Stimulated activated CD4-positive, alpha-beta T cell treated with anti-CD3 and anti-CD28 coated beads, Interleukin-15, amount 100 ng/mL, for 24 hours (primary cell): Measurements from ENCODE around the gene POU3F1.

Experiments used
- DNase-seq: peaks from one replicate; pipeline ENCODE4 v3.0.0-alpha.2; 2020

Gene POU3F1

DNA sequence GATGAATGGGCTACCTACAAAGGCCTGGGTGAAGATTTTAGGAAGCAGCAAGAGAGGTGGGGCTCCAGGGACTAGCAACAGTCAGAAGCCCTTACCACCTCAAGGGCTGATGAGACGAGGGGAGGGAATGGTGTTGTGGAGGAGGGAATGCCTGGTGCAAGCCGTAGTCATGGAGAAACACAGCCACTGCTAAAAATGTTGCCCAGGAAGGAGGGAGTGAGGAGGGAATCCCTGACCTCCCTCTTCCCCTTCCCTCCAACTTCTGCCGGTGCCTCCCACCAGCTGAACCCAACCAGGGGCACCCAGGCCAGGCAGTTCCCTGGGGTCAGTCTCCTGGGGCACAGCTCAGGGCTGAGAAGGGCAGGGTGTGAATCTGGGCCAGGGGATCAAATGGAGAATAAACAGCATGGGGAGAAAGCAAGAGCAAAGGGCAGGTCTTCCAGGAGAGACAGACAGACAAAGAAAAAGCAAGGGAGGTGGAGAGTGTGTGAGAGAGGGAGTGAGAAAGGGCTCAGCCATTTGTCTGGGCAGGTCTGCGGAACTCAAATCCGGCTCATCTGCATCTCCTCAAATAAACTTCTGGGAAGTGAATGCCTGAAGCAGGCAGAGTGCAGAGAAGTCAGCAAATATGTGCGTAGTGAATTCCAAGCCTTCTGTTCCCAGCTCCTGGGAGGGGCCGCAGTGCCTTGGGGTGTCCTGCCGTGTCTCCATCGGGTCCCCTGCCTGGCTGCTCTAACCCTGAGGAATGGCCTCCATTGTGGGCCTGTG is 27.1 kb upstream of the POU3F1 start:
- no peak for DNase-seq

DNA sequence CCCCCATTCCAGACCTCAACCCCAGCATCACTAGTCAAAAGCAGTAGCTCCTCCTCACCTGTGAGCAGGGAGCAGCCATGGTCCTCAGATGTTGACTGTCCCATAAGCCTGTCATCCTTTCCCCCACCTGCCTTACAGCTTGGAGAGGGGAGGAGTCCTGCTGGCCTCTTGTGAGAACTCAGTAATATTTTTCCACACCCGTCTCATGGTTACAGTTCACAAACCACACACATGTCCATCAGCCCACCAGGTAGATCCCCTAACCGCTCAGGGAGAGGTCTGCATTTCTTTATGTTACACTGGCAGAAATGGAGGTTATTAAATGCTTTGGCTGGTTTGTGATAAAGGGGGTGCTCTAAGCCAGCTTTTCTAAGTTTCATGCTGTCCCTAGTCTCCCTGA is 26.3 kb upstream of the POU3F1 start:
- no peak for DNase-seq

DNA sequence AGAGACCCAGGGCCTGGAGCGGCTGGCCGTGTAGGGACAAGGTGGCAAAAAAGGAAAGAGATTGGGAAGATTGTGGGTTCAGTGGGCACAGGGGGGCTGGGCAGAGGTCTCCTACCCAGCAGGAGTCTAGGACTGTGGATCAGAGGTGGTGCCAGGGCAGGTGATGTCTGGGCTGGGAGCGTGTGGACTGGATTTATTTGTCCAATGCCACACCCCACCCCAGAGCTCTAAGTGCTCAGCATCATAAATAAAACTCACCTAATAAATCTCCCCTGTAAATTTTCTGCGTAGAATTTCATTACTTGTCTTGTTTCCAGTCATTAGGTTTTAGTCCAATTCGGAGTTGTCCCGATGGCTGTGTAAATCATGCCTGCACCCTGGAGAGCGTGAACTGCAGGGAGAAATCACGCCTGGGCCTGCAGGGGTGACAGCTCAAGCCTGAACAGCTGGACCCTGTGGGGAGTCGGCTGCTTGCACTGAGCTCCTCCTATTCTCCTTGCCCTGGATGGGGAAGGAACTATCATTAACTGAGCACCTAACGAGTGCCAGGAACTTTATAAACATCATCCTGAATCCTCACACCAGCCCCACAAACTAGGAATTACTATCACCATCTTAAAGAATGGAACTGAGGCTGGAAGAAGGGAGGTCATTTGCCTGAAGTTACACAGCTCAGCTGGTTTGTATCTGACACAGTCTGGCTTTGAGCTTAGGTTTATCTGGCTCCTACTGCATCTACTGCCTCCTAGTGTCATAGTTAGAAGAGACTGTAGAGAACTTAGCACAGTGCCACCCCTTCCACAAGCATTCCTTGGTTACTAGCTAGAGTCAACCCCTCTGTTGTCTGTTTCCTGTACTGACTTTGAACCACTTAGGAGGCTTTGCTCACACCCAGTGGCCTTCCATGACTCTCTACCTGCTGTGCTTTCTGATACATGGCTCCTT is 25.0 kb upstream of the POU3F1 start:
- DNase-seq: no peak

DNA sequence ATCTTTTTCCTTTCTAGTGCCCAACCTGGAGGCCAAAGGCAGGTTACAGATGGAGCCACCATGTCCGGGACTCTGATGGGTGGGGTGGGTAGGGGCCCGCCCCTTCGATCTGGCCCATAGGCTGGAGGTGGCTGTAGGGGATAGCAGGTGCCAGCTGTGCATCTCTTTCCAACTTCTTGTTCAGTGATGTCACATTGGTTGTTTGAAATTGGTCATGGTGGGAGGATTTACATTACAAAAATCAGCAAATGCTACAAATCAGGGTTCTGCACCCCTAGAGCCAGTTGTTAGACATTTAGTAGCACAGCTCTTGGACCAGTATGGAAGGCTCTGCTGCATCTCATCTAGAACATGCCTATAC is 22.4 kb upstream of the POU3F1 start:
- no peak for DNase-seq

DNA sequence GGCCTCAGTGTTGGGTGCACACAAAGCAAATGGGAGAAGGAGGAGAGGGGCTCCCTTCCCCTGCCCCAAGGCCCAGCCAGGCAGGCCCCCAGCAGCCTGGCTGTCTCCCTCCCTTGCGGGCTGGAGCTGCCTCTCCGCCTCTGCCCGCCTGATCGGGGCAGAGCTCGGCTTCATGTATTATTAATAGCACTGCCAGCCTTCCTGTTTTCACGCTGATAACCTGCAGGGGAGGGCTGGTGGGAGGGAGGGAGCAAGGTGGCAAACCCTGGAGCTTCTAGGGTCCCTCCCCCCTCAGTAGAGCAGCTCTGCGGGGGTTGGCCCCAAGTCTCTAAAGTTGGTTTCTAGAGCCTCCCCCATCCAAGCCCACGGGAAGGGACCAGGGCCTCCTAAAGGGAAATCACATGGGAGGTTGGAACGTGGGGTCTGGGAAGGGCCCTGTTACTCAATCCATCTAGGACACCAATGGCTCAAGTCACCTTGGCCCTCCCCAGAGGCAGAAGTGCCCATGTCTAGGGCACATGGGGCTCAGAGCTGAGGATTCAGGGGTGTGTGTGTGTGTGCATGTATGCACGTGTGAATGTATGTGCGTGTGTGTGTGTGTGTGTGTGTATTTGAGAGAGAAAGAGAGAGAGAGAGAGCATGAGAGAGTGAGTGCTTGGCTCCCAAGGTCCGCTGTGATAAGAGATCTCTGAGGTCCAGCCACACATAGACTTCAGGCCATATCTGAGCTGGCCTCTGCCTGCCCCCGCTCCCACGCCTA is 21.8 kb upstream of the POU3F1 start:
- no peak for DNase-seq

DNA sequence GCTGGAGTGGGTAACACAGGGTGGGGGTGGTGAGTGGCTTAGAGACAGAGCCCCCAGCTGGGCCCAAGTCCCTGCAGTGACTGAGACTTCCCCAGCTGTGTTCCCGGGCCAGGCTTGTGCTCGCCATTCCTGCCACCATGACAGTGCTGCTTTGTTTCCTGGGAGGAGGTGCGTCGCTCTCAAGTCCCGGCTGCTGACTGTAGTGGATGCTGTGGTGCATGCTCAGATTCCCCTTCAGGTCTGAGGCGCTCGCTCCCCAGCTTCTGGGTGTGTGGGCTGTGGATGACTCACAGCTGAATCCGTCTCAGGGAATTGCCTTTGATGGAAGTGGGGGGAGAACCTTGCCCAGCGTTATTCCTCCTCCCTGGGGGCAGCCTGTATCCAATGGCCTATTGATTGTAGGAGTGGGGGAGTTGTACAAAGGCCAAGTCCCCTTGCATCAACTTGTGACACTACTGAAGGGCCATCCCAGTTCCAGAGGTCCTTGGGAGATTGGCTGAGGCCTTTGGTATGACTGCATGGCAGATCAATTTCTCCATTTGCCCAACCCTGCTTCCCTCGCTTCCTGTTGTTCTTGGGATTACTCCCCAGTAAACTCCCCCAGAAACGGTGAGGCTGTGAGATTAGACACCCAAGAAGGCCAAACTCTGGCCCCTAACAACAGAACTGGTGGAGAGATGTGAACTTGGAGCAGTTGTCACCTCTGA is 17.8 kb upstream of the POU3F1 start:
- no peak for DNase-seq

DNA sequence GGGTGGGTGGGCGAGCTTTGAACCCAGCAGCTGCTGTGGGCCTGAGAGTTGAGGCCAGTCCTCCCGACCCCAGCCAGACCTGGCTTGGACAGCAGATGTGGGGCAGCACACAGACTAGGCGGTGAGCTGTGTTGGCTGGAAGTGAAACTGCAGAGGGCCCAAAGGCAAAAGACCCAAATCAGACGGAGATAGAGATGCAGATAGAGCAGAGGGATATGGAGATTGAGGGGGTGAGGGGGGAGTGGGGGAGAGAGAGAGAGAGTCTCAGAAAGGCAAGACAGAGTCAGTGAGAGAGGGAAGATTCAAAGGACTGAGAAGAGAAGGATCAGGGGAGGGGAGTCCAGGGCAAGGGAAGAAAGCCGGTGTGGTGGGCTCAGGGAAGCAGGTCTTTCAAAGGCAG is 17.0 kb upstream of the POU3F1 start:
- no peak for DNase-seq

DNA sequence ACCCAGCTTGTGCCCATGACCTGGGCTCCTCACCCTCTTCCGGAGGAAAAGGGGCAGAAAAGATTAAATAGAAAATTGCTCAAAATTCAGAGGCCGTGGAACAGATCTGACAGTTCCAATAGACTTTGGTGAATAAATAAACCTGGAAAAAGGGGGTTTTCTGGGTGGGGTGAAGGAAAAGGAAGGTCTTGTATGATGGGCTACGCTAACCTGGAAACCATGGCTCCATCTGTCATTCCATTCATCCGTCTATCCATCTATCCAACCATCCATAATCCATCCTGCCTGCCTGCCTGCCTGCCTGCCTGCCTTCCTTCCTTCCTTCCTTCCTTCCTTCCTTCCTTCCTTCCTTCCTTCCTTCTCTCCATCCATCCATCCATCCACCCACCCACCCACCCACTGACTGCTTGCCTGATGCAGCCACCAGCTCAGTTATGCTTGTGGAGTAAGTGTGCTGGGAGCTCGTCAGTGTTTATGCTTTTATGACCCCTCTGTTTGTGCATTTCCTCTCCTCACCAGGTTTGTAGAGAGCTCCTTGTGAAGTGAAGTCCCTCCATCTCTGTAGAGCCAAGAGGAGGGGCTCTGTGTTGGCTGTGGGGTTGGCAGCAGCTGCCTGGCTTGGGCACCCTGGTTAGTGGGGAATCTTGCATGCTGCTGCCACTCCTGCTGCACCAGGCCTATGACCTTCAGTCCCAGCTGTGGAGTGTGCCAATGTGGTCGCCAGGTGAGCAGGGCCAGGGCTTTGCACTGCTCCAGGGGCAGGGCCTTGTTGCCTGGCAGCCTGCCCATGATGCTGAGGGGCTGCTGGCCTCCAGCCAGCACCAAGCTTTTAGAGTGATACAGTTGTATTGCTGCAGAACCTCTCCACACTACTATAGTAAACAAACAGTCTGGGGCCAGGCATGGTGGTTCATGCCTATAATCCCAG is 16.0 kb upstream of the POU3F1 start:
- DNase-seq: no peak

DNA sequence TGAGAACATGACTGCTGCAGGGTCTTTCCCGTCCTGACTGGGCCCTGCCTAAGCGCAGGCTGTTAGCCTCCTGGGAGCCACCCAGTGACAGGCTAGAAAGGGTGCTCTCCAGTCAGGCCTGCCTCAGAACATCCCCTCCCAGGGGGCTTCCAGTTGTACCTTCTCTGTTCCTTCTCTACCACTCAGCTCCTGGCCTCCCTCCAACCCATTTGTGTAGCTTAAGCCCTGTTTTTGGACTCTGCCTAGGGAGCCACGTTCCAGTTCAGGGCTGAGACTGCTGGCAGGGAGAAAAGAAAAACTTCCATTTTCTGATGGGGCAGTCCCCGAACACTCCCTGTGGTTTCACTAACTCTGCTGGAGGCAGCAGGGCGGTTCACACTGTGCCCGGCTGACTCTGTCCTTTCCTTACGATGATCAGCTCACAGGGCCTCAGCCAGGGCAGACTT is 15.3 kb upstream of the POU3F1 start:
- DNase-seq: no peak

DNA sequence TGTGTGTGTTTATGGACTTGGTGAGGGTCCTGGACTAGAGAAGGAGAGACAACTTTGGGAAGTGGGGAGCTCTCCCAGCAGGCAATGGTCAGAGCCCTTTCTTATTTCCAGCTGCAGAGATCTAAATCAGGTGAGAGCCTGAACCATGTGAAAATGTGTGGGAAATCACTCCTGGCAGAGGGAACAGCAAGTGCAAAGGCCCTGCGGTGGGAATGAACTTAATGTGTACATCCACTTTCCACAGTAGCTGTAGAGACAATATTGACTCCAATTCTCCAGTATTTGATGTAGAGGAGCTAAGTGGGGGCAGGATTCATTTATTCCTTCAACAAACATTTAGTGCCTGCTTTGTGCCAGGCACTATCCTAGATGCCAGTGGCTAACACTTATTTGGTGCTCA is 14.7 kb upstream of the POU3F1 start:
- DNase-seq: no peak

DNA sequence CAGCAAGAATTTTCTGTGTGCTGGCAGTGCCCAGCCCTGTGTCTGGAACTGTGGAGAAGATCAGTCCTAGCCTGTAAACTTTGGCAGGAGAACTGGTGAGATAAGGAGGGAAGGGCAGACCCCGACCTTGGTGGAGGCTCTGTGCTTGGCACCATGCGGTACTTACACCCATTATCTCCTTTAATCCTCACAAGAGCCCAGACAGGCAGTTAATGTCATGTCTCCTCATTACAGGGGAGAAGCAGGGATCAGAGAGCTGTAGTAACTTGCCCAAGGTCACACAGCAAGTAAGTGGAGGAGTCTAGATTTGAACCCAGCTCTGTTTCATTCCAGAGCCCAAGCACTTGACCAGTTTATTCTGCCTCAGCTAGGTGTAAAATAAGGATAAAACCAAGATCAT is 13.9 kb upstream of the POU3F1 start:
- no peak for DNase-seq

DNA sequence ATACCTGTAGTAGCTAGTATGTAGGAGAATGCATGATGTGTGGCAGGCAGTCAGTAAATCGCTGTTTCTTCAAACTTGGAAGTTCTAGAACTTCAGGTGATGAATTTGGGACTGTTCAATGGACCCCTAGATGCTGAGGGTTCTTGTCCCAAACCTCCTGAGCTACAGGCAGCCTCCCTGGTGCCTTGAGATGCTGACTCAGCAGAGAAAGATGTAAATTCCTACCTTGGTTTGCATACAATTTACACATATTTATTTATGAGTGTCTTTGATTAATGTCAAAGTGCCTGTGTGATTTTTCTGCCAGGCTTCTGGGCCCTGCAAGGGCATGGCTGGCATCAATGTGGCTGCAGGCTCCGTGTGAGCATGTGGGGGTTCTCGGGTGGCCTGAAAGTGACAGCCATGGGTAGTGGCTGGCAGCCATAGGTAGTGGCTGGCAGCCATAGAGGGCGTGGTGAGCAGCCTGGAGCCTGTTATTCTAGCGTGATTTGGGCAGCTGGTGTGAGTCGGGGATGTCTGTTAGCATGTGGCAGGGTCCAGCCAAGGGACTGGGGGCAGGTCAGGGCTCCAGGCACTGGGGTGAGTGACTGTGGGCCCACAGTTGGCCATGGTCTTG is 13.2 kb upstream of the POU3F1 start:
- DNase-seq: no peak

DNA sequence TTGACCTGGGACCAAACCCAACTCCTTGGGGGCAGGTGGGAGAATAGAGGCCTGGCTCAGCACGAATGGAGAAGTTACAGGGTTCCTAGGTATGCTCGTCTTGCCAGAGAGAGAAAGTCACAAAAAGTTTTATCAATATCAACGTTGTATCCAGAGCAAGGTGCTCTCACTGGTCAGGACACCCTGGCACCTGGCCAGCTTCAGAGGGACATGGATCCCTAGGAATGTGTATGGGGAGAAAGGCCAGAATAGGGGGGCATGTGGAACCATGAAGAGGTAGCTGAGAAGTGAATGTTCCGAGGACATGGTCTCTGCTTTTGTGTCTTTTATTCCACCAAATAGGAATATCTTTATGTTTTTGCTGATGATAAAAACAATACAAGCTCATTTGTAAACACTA is 9.4 kb upstream of the POU3F1 start:
- DNase-seq: no peak

DNA sequence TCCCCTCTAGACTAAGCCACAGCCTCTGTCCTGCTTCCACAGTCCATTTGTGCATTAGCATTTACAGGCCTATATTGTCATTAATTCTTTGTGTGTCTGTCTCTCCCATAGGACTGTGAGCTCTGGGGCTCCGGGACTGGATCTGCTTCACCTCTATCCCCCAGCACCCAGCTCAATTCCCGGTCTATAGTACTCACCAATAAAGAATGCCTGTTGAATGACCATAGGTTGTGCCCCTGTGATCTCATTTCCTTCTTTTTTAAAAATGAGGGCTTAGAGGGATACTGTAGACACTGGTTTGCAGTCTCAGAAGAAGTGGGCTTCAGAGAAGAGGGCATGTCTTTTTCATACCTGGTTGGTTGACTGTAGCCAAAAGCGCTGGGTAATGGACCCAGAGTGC is 8.8 kb upstream of the POU3F1 start:
- DNase-seq: no peak

DNA sequence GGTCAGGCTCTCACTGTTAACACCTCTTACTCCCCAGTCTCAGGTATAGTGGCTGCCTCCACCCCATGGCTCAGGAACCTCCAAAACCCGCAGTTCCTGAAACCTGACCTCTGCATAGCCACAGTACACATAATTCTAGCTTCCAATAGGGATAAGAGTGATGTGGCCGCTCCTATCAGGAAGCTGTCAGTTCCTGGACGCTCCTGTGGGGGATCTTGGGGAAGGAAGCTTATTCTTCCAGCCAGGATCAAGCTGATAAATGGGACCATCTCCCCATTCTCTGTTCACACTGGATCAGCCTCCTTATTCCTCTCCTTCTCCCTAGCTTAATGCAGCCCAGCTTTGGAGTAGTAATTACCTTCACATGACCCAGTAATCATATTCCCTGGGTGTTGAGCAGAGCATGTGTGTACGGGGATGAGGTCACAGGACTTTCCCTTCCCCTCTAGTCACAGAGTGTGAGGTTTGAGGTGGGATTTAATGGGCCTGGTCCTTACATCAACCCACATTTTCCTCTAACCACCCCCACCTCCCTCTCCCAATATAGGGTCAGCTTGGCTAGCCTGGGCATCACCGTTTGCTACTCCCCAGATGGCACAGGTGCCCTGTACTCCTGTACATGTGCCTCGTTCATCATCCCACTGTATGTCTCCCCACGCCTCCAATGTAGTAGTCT is 7.0 kb upstream of the POU3F1 start:
- DNase-seq: no peak

DNA sequence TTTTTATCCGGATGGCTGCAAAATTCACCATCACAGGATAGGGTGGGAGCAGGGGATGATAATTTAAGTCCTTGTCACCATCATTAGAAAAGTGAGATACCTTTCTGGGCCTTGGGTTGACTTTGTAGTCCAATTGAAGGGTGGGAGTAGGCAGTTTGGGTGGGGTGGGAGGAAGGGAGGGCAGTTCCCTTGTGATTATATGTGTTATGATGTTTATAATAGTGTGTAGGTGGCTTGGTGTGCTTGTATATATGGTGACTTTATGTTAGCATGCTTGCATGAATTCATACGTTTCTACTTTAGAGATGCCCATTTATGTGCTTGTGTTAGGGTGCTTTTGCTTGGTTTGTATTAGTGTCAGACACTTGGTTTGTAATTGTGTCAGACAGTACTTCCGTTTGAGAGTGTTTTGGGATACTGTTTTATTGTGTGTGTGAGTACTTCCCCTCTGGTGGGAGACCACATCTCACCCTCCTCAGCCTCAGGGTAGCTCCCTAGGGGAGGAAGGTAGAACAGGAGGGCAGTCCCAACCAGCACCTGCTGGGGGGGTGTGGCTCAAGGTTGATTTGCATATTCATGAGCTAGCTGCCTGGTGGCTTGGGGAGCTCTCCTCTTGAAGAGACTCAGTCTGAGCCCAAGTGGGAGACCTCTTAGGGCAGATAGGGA is 6.3 kb upstream of the POU3F1 start:
- no peak for DNase-seq

DNA sequence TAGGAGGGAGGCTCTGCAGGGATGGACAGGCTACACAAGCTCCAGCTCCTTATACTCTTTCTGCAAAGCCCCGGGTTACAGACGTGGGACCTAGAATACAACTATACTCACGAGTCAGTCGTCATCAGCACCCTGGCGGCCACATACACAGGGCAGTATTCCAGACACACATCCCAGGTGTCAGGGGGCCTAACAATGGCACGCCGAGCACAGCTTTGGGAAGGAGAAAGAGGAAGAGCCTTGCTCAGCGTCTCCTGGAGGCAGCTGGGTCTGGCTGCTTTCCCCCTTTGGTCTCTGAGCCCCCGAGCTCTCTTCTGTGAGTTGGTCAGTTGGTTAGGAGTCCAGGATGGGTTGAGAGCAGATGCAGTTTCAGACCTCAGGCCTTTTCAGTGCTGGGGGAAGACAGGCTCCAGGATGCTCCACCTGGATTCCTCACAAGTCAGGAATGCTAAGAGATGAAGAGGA is 4.5 kb upstream of the POU3F1 start:
- no peak for DNase-seq

DNA sequence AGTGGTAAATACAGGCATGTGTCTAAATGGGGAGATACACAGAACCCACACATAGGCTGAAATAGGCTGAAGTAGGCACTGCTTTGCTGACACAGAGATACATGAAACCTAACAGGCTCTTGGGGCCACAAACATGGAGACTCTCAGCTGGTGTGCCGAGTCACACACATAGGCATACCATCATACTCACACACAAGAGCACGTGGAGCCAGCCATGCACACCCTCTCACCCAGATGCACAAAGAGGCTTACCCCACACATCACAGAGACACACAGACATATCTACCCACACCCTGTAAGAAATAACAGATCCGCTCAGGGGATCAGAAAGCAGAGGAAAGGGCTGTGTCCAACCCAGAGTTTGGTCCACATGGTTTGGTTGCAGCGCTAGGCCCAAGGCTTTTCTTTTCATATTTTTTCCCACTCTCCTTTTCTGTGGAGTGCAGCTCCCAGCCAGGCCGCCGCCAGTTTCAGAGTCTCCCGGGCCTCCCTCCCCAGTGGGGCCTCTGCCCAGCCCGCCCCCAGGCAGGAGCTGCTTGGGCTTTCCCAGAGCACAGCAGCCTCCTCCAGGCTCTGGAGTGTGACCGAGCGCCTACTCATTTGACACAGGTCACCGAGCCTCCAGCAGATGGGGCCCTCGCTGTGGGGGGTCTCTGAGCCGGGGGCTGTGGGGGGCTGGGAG is 3.9 kb upstream of the POU3F1 start:
- DNase-seq: no peak

DNA sequence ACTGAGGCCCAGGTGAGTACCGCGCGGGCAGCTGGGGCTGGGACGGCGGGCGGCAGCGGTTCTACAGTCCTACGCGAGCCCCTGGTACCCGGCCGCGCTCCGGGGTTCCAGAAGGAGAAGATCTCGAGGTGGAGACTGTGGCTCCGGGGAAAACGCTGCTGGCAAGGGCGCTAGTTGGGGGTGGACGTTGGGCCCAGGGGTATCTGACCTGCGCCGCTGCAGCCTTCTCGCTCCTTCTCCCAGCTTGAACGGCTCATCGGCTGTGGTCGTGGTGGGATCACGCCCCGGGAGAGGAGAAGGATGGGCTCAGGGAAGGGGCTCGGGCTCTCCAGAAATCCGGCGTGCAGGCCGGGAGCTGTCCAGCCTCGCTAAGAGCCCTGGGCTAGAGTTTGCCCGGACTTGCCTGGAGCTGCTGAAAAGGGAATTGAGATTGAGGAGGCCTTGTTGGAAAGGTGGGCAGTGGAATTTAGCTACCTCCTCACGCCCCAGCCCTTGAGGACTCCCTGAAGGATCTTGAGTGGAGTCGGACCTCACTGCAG is 1.1 kb upstream of the POU3F1 start:
- DNase-seq: no peak
